Measurements from ENCODE around the gene PRKN.

Gene PRKN

GRCh38 chr6:161683400-161683799, 1044.2 kb downstream of the PRKN start:
- H2BK5ac ChIP-seq (ENCODE audit: low read depth, low read length, poor library complexity, severe bottlenecking): no peak overlapping the region
- H3K36me3 ChIP-seq (ENCODE audit: control insufficient read depth in 1 of 2, insufficient read depth in 2 of 2, low read depth in 1 of 2, low read length in 2 of 2): no peaks in the 10 kb centered on the region
- H2AFZ ChIP-seq (ENCODE audit: low read depth, low read length): no peak overlapping the region
- no peak overlapping the region for H3K4ac ChIP-seq (ENCODE audit: low read depth in 1 of 2, low read length in 2 of 2)
- H3K4me2 ChIP-seq (ENCODE audit: low read length, poor library complexity, severe bottlenecking): no peak overlapping the region
- H2AK5ac ChIP-seq (ENCODE audit: low read length, severe bottlenecking): no peak overlapping the region
- no peak overlapping the region for H3K27ac ChIP-seq (ENCODE audit: low read length, poor library complexity, severe bottlenecking)
- no peak overlapping the region for H4K91ac ChIP-seq (ENCODE audit: low read length)
- H2BK15ac ChIP-seq (ENCODE audit: low read depth, poor library complexity, severe bottlenecking): no peak overlapping the region
- no peak overlapping the region for H4K8ac ChIP-seq (ENCODE audit: low read length)
- no peak for DNase-seq
- no peak overlapping the region for H3K9ac ChIP-seq (ENCODE audit: low read length)
- no peaks in the 10 kb centered on the region for H3K79me1 ChIP-seq (replicated peaks; ENCODE audit: low read length, poor library complexity, severe bottlenecking)
- no peak overlapping the region for H2BK12ac ChIP-seq (ENCODE audit: low read length in 2 of 2)
- no peaks in the 10 kb centered on the region for H3K9me3 ChIP-seq (ENCODE audit: control insufficient read depth, low read length)
- H3K27me3 ChIP-seq (ENCODE audit: control insufficient read depth in 1 of 2, insufficient read depth in 1 of 2, low read length in 2 of 2): no peaks in the 10 kb centered on the region
- H3K4me3 ChIP-seq (ENCODE audit: insufficient read depth in 1 of 2, low read depth in 1 of 2, low read length in 2 of 2): no peak overlapping the region
- no peak overlapping the region for H3K23ac ChIP-seq (ENCODE audit: low read length in 2 of 2)
- WGBS: 75% methylated on average over 5 of the region's 5 CpGs
- H3K18ac ChIP-seq (ENCODE audit: low read depth in 1 of 2, low read length in 2 of 2): no peak overlapping the region
- H2BK120ac ChIP-seq (ENCODE audit: low read depth, low read length): no peak overlapping the region
- no peak overlapping the region for H3K14ac ChIP-seq (ENCODE audit: low read length in 2 of 2)
- H3K4me1 ChIP-seq (ENCODE audit: control insufficient read depth, insufficient read depth, low read depth, low read length): peaks cover 2% of the 10 kb centered on the region

- 73% methylated on average over 9 of the region's 9 CpGs for WGBS
- no peak for DNase-seq
These were observed 1044.6 kb downstream of the PRKN start for GRCh38 chr6:161682982-161683381.

GRCh38 chr6:161679980-161680538, 1047.5 kb downstream of the PRKN start:
- Histone ChIP-seq H3K36me3 (ENCODE audit: control insufficient read depth in 1 of 2, insufficient read depth in 2 of 2, low read depth in 1 of 2, low read length in 2 of 2) (no peaks in the 10 kb centered on the region), H3K4me1 (ENCODE audit: control insufficient read depth, insufficient read depth, low read depth, low read length) (peaks cover 2% of the 10 kb centered on the region), H3K4me2 (ENCODE audit: low read length, poor library complexity, severe bottlenecking) (no peak overlapping the region), H4K91ac (ENCODE audit: low read length) (no peak overlapping the region), H2AK5ac (ENCODE audit: low read length, severe bottlenecking) (no peak overlapping the region), H2BK5ac (ENCODE audit: low read depth, low read length, poor library complexity, severe bottlenecking) (no peak overlapping the region), H3K4me3 (ENCODE audit: insufficient read depth in 1 of 2, low read depth in 1 of 2, low read length in 2 of 2) (no peak overlapping the region), H2AFZ (ENCODE audit: low read depth, low read length) (no peak overlapping the region), H3K14ac (ENCODE audit: low read length in 2 of 2) (no peak overlapping the region), H3K27me3 (ENCODE audit: control insufficient read depth in 1 of 2, insufficient read depth in 1 of 2, low read length in 2 of 2) (no peaks in the 10 kb centered on the region), H3K27ac (ENCODE audit: low read length, poor library complexity, severe bottlenecking) (no peak overlapping the region), H3K4ac (ENCODE audit: low read depth in 1 of 2, low read length in 2 of 2) (no peak overlapping the region), H3K23ac (ENCODE audit: low read length in 2 of 2) (no peak overlapping the region), H3K9me3 (ENCODE audit: control insufficient read depth, low read length) (no peaks in the 10 kb centered on the region), H2BK12ac (ENCODE audit: low read length in 2 of 2) (no peak overlapping the region), H3K18ac (ENCODE audit: low read depth in 1 of 2, low read length in 2 of 2) (no peak overlapping the region), H3K9ac (ENCODE audit: low read length) (no peak overlapping the region), H2BK120ac (ENCODE audit: low read depth, low read length) (no peak overlapping the region), H4K8ac (ENCODE audit: low read length) (no peak overlapping the region), H2BK15ac (ENCODE audit: low read depth, poor library complexity, severe bottlenecking) (no peak overlapping the region), H3K79me1 (replicated peaks; ENCODE audit: low read length, poor library complexity, severe bottlenecking) (no peaks in the 10 kb centered on the region)
- WGBS: 80% methylated on average over 13 of the region's 13 CpGs
- no peak for DNase-seq

More at GRCh38 chr6:161682982-161683381, 1044.6 kb downstream of the PRKN start:
- Histone ChIP-seq H3K4me2 (ENCODE audit: low read length, poor library complexity, severe bottlenecking) (no peak overlapping the region), H3K4me3 (ENCODE audit: insufficient read depth in 1 of 2, low read depth in 1 of 2, low read length in 2 of 2) (no peak overlapping the region), H3K9me3 (ENCODE audit: control insufficient read depth, low read length) (no peaks in the 10 kb centered on the region), H3K9ac (ENCODE audit: low read length) (no peak overlapping the region), H3K27ac (ENCODE audit: low read length, poor library complexity, severe bottlenecking) (no peak overlapping the region), H3K14ac (ENCODE audit: low read length in 2 of 2) (no peak overlapping the region), H3K79me1 (replicated peaks; ENCODE audit: low read length, poor library complexity, severe bottlenecking) (no peaks in the 10 kb centered on the region), H3K36me3 (ENCODE audit: control insufficient read depth in 1 of 2, insufficient read depth in 2 of 2, low read depth in 1 of 2, low read length in 2 of 2) (no peaks in the 10 kb centered on the region), H3K4me1 (ENCODE audit: control insufficient read depth, insufficient read depth, low read depth, low read length) (peaks cover 2% of the 10 kb centered on the region), H3K27me3 (ENCODE audit: control insufficient read depth in 1 of 2, insufficient read depth in 1 of 2, low read length in 2 of 2) (no peaks in the 10 kb centered on the region), H4K8ac (ENCODE audit: low read length) (no peak overlapping the region), H2BK15ac (ENCODE audit: low read depth, poor library complexity, severe bottlenecking) (no peak overlapping the region), H2BK120ac (ENCODE audit: low read depth, low read length) (no peak overlapping the region), H4K91ac (ENCODE audit: low read length) (no peak overlapping the region), H2AK5ac (ENCODE audit: low read length, severe bottlenecking) (no peak overlapping the region), H3K18ac (ENCODE audit: low read depth in 1 of 2, low read length in 2 of 2) (no peak overlapping the region), H2AFZ (ENCODE audit: low read depth, low read length) (no peak overlapping the region), H3K23ac (ENCODE audit: low read length in 2 of 2) (no peak overlapping the region), H2BK12ac (ENCODE audit: low read length in 2 of 2) (no peak overlapping the region), H3K4ac (ENCODE audit: low read depth in 1 of 2, low read length in 2 of 2) (no peak overlapping the region), H2BK5ac (ENCODE audit: low read depth, low read length, poor library complexity, severe bottlenecking) (no peak overlapping the region)

GRCh38 chr6:161677188-161677587, 1050.4 kb downstream of the PRKN start:
- H3K9me3 ChIP-seq (ENCODE audit: control insufficient read depth, low read length): no peaks in the 10 kb centered on the region
- H2BK5ac ChIP-seq (ENCODE audit: low read depth, low read length, poor library complexity, severe bottlenecking): no peak overlapping the region
- no peak overlapping the region for H2BK12ac ChIP-seq (ENCODE audit: low read length in 2 of 2)
- H3K27me3 ChIP-seq (ENCODE audit: control insufficient read depth in 1 of 2, insufficient read depth in 1 of 2, low read length in 2 of 2): no peaks in the 10 kb centered on the region
- H3K23ac ChIP-seq (ENCODE audit: low read length in 2 of 2): no peak overlapping the region
- H2BK120ac ChIP-seq (ENCODE audit: low read depth, low read length): no peak overlapping the region
- H3K9ac ChIP-seq (ENCODE audit: low read length): no peak overlapping the region
- no peak overlapping the region for H2AK5ac ChIP-seq (ENCODE audit: low read length, severe bottlenecking)
- H2BK15ac ChIP-seq (ENCODE audit: low read depth, poor library complexity, severe bottlenecking): no peak overlapping the region
- H3K79me1 ChIP-seq (replicated peaks; ENCODE audit: low read length, poor library complexity, severe bottlenecking): no peaks in the 10 kb centered on the region
- no peaks in the 10 kb centered on the region for H3K36me3 ChIP-seq (ENCODE audit: control insufficient read depth in 1 of 2, insufficient read depth in 2 of 2, low read depth in 1 of 2, low read length in 2 of 2)
- H4K8ac ChIP-seq (ENCODE audit: low read length): no peak overlapping the region
- WGBS: 73% methylated on average over 7 of the region's 7 CpGs
- H2AFZ ChIP-seq (ENCODE audit: low read depth, low read length): no peak overlapping the region
- H3K4me1 ChIP-seq (ENCODE audit: control insufficient read depth, insufficient read depth, low read depth, low read length): peaks cover 3% of the 10 kb centered on the region
- H3K4ac ChIP-seq (ENCODE audit: low read depth in 1 of 2, low read length in 2 of 2): no peak overlapping the region
- H3K4me2 ChIP-seq (ENCODE audit: low read length, poor library complexity, severe bottlenecking): no peak overlapping the region
- no peak overlapping the region for H3K18ac ChIP-seq (ENCODE audit: low read depth in 1 of 2, low read length in 2 of 2)
- H3K14ac ChIP-seq (ENCODE audit: low read length in 2 of 2): no peak overlapping the region
- no peak overlapping the region for H4K91ac ChIP-seq (ENCODE audit: low read length)
- DNase-seq: no peak
- no peak overlapping the region for H3K27ac ChIP-seq (ENCODE audit: low read length, poor library complexity, severe bottlenecking)
- H3K4me3 ChIP-seq (ENCODE audit: insufficient read depth in 1 of 2, low read depth in 1 of 2, low read length in 2 of 2): no peak overlapping the region
